RWPE1 (cell line): ENCODE results near the gene N4BP3.

ENCODE experiments used
- CTCF ChIA-PET: fragments of 350-600 bp; sonication (Branson Sonifier 250); formaldehyde crosslinking; extraction: SDS; loops from one replicate; lab custom pipeline; 2021; lab: Yijun Ruan, JAX
- POLR2A ChIA-PET: fragments of 400-600 bp; formaldehyde crosslinking; extraction: SDS; loops from one replicate; lab custom pipeline; 2020; ENCODE audit warnings: antibody characterized with exemption; ENCODE audit not compliant: low non-redundant PET; lab: Yijun Ruan, JAX
- DNase-seq: peaks from one replicate; pipeline ENCODE4 v3.0.0; 2012; ENCODE audit warnings: low spot score
- H3K27ac ChIP-seq: fragments of 450-650 bp; 2 replicates; pipeline ENCODE4 v1.5.1; 2017
- CTCF ChIP-seq: fragments of 450-650 bp; conservative IDR thresholded peaks from 2 replicates; pipeline ENCODE4 v1.5.1; 2017; ENCODE audit warnings: low read depth, mild to moderate bottlenecking

The N4BP3 gene

GRCh38 chr5:178117923-178118701 is 4.8 kb downstream of the N4BP3 start:
- no peak for TF ChIP-seq CTCF
- no peak for DNase-seq
- CTCF ChIA-PET, result interaction anchor here (0.8 to 1.3 kb wide), 2 partner anchors 29 to 43 kb away, joined by 3 to 4 read pairs; no protein-coding TSS in a partner anchor
- POLR2A ChIA-PET, result interaction anchor here (0.5 to 0.9 kb wide), 2 partner anchors 11 to 708 kb away, joined by 3 read pairs; no protein-coding TSS in a partner anchor
- no peak overlapping the region for H3K27ac ChIP-seq

GRCh38 chr5:178119915-178120606 is 6.7 kb downstream of the N4BP3 start:
- DNase-seq, result no peak
- H3K27ac ChIP-seq, result no peak overlapping the region
- TF ChIP-seq CTCF, result no peak
- ChIA-PET CTCF (interaction anchor here (0.6 to 5.8 kb wide), 9 partner anchors 9 to 76 kb away, joined by 3 to 50 read pairs (median 5); no protein-coding TSS in a partner anchor), POLR2A (no interaction called here)

- TF ChIP-seq CTCF, result peak; percentile 53
- DNase-seq, result peak; percentile 53
- ChIA-PET POLR2A (interaction anchor here (1.0 to 1.8 kb wide), 2 partner anchors 10 to 11 kb away, joined by 3 to 8 read pairs; partner anchors contain the start of gene RMND5B), CTCF (interaction anchor here (0.5 to 5.8 kb wide), 11 partner anchors 10 to 711 kb away, joined by 3 to 50 read pairs (median 4); no protein-coding TSS in a partner anchor)
- no peak overlapping the region for H3K27ac ChIP-seq
Observed at GRCh38 chr5:178120607-178121357, 7.5 kb downstream of the N4BP3 start.

GRCh38 chr5:178121391-178122276 is 8.3 kb downstream of the N4BP3 start:
- ChIA-PET POLR2A (interaction anchor here (1.0 to 1.8 kb wide), 2 partner anchors 10 to 11 kb away, joined by 3 to 8 read pairs; partner anchors contain the start of gene RMND5B), CTCF (interaction anchor here (0.6 to 5.8 kb wide), 8 partner anchors 15 to 712 kb away, joined by 3 to 50 read pairs (median 6); no protein-coding TSS in a partner anchor)
- peak overlapping the region; percentile 30; the same call in 1 of the 2 replicates for H3K27ac ChIP-seq
- DNase-seq, result no peak
- no peak for TF ChIP-seq CTCF

- peak overlapping the region; percentile 30 for H3K27ac ChIP-seq
- DNase-seq, result no peak
Observed at GRCh38 chr5:178122346-178122745, 9.0 kb downstream of the N4BP3 start.

More at GRCh38 chr5:178122346-178122745, 9.0 kb downstream of the N4BP3 start:
- ChIA-PET POLR2A (interaction anchor here (1.8 kb wide), 1 partner anchor 9 kb away, joined by 8 read pairs; the partner anchor contains the start of gene RMND5B), CTCF (interaction anchor here (1.1 to 5.8 kb wide), 3 partner anchors 17 to 47 kb away, joined by 4 to 50 read pairs (median 6); no protein-coding TSS in a partner anchor)
- no peak for TF ChIP-seq CTCF
